Body of pancreas (tissue), 4 donors: ENCODE results near the gene SLC25A51. TPM values are rescaled to one million over a fixed set of nuclear protein-coding genes. Genes with fewer than 3 reads are reported as not detected.

Source experiments
- ATAC-seq: fragments of 150-250 bp; one replicate; pipeline ENCODE4 v1.9.1; 2016
- DNase-seq, 4 donors: peaks; one replicate each; pipeline ENCODE4 v3.0.0-alpha.2; 2019
- H3K27ac ChIP-seq, 4 donors: fragments of 200-600 bp; sonication (generic); 1 replicate in 3 of 4; 2 replicates in 1 of 4; pipeline versions ENCODE4 v1.5.1 to v1.6.1; 2016 to 2019; ENCODE audit warnings: mild to moderate bottlenecking in 1 of 4, mixed read lengths in 1 of 4, moderate library complexity in 1 of 4
- H3K27me3 ChIP-seq, 2 donors: fragments of 200-600 bp; sonication (generic); one replicate each; pipeline ENCODE4 v1.6.0; 2016; ENCODE audit warnings: mild to moderate bottlenecking in 1 of 2
- H3K36me3 ChIP-seq, 2 donors: fragments of 200-600 bp; sonication (generic); replicated peaks in 1 of 2; 2 replicates each; pipeline ENCODE4 v1.5.1; 2016; ENCODE audit warnings: low read depth in 2 of 2; ENCODE audit not compliant: insufficient read depth in 1 of 2
- H3K4me1 ChIP-seq: fragments of 200-600 bp; sonication (generic); one replicate; pipeline ENCODE4 v1.6.0; 2016
- H3K4me3 ChIP-seq, 2 donors: fragments of 200-600 bp; sonication (generic); 1 replicate in 1 of 2; 2 replicates in 1 of 2; pipeline ENCODE4 v1.5.1; 2016 to 2019
- H3K9me3 ChIP-seq, 3 donors: fragments of 200-600 bp; sonication (generic); 1 replicate in 2 of 3; 2 replicates in 1 of 3; pipeline ENCODE4 v1.5.1; 2016
- CTCF ChIP-seq, 7 experiments: fragments of 450-650 bp in 4 of 7; fragments of 200-600 bp in 3 of 7; sonication (generic) in 3 of 7; IDR thresholded peaks; one replicate each; pipeline ENCODE4 v1.5.1; 2016 to 2019; ENCODE audit warnings: antibody characterized with exemption in 7 of 7
- POLR2A ChIP-seq, 3 donors: fragments of 450-650 bp; IDR thresholded peaks; one replicate each; pipeline ENCODE4 v1.6.1; 2016; ENCODE audit warnings: antibody characterized with exemption in 3 of 3, mild to moderate bottlenecking in 2 of 3
- WGBS, 2 donors: methylation state at CpG; one replicate each; pipeline ENCODE4 v1.1.5; 2017; 5-methylcytosine and 5-hydroxymethylcytosine counted together
- intact Hi-C: fragments of 100-400 bp; cut with DNase I; formaldehyde crosslinking; loops from one replicate; pipeline ENCODE4 v1.15.1; 2023
- total RNA-seq, 2 donors: library from RNA; depleted of rRNA; stranded (reverse); fragments of >200 nt; gene quantifications; one replicate each; pipeline ENCODE4 v1.1.0, GENCODE V29; 2016

SLC25A51 gene
- total RNA-seq, 2 donors from 2014 or later: 17.1 to 18.1 TPM

GRCh38 chr9:37916471-37917312 is 12.8 kb upstream of the SLC25A51 start:
- H3K9me3 ChIP-seq: no peaks in the 10 kb centered on the region
- H3K36me3 ChIP-seq: peaks cover 0 to 2% of the 10 kb centered on the region in 2 donors
- no peak for DNase-seq
- no peak for ATAC-seq
- intact Hi-C loops: loop anchor here (10.0 kb wide), 1 partner anchor 172 kb away; no protein-coding TSS in a partner anchor
- TF ChIP-seq CTCF (IDR thresholded peaks at IDR 0.05): no peak
- 71 to 76% methylated on average over 15 to 18 of the region's 18 CpGs for WGBS, 2 donors
- peaks cover 30% of the 10 kb centered on the region for H3K4me1 ChIP-seq
- peak overlapping the region in 3 of 4 donors; percentile 46 to 71 (median 60) for H3K27ac ChIP-seq
- H3K4me3 ChIP-seq: no peak overlapping the region
- H3K27me3 ChIP-seq: no peaks in the 10 kb centered on the region

- H3K4me1 ChIP-seq: peaks cover 29% of the 10 kb centered on the region
- no peaks in the 10 kb centered on the region for H3K27me3 ChIP-seq
- H3K36me3 ChIP-seq: peaks cover 0 to 2% of the 10 kb centered on the region in 2 donors
- TF ChIP-seq POLR2A (IDR thresholded peaks at IDR 0.05): no peak
- TF ChIP-seq CTCF (IDR thresholded peaks at IDR 0.05): no peak
- no peak overlapping the region for H3K4me3 ChIP-seq
- no peak for DNase-seq
- ATAC-seq: no peak
- 75 to 92% methylated on average over 6 to 14 of the region's 14 CpGs for WGBS, 2 donors
- H3K9me3 ChIP-seq: no peaks in the 10 kb centered on the region
- intact Hi-C loops: loop anchor here (10.0 kb wide), 1 partner anchor 171 kb away; no protein-coding TSS in a partner anchor
- H3K27ac ChIP-seq: peak overlapping the region in 3 of 4 donors; percentile 46 to 71 (median 60)
These were observed 12.1 kb upstream of the SLC25A51 start for GRCh38 chr9:37915911-37916470.

GRCh38 chr9:37914701-37915358 is 10.9 kb upstream of the SLC25A51 start:
- Histone ChIP-seq H3K27ac (peak overlapping the region in 3 of 4 donors; percentile 27 to 71 (median 29)), H3K27me3 (no peaks in the 10 kb centered on the region), H3K4me3 (no peak overlapping the region), H3K4me1 (peaks cover 29% of the 10 kb centered on the region), H3K9me3 (no peaks in the 10 kb centered on the region), H3K36me3 (peaks cover 0 to 2% of the 10 kb centered on the region in 2 donors)
- intact Hi-C loops: loop anchor here (5.0 to 10.0 kb wide), 3 partner anchors 32 to 452 kb away; no protein-coding TSS in a partner anchor
- TF ChIP-seq POLR2A (IDR thresholded peaks at IDR 0.05): no peak
- TF ChIP-seq CTCF (IDR thresholded peaks at IDR 0.05): no peak
- 72 to 77% methylated on average over 8 to 11 of the region's 11 CpGs for WGBS, 2 donors
- no peak for DNase-seq
- ATAC-seq: no peak

- Histone ChIP-seq H3K9me3 (no peaks in the 10 kb centered on the region), H3K4me1 (peaks cover 32% of the 10 kb centered on the region), H3K36me3 (no peaks in the 10 kb centered on the region), H3K27ac (peak overlapping the region in 3 of 4 donors; percentile 26 to 71 (median 27)), H3K4me3 (no peak overlapping the region), H3K27me3 (no peaks in the 10 kb centered on the region)
- TF ChIP-seq CTCF (IDR thresholded peaks at IDR 0.05): no peak
- TF ChIP-seq POLR2A (IDR thresholded peaks at IDR 0.05): no peak
- 35 to 44% methylated on average over 8 of the region's 8 CpGs for WGBS, 2 donors
- ATAC-seq (peak; percentile 26), DNase-seq (no peak)
- intact Hi-C loops: loop anchor here (5.0 to 10.0 kb wide), 3 partner anchors 33 to 453 kb away; no protein-coding TSS in a partner anchor
These were observed 10.2 kb upstream of the SLC25A51 start for GRCh38 chr9:37914154-37914551.
